CD14-positive monocyte (primary cell): ENCODE results near the gene ARL4D. TPM values are rescaled to one million over a fixed set of nuclear protein-coding genes. Genes with fewer than 3 reads are reported as not detected.
A peak's percentile ranks its signal among the peaks of the same experiment; 100 is the strongest.

ENCODE experiments used
- DNase-seq, 3 donors: peaks; one replicate each; pipeline ENCODE4 v3.0.0-alpha.2; 2011 to 2022
- H2AFZ ChIP-seq: 2 replicates; pipeline ENCODE4 v1.6.0; 2012; ENCODE audit warnings: mild to moderate bottlenecking, low read depth, low read length, inconsistent platforms; ENCODE audit not compliant: insufficient read depth, poor library complexity, severe bottlenecking
- H3K27ac ChIP-seq, 2 donors: 1 replicate in 1 of 2; 2 replicates in 1 of 2; pipeline ENCODE4 v1.5.1; 2012 to 2013; ENCODE audit warnings: low read length in 2 of 2, control low read depth in 1 of 2, inconsistent platforms in 1 of 2, low read depth in 1 of 2, mild to moderate bottlenecking in 1 of 2
- H3K27me3 ChIP-seq, 2 donors: one replicate each; pipeline versions ENCODE4 v1.6.0 to v1.6.1; 2011 to 2013; ENCODE audit warnings: low read length in 2 of 2; ENCODE audit not compliant: control insufficient read depth in 2 of 2, insufficient read depth in 2 of 2
- H3K36me3 ChIP-seq, 2 donors: replicated peaks in 1 of 2; 1 replicate in 1 of 2; 2 replicates in 1 of 2; pipeline versions ENCODE4 v1.5.1 to v1.6.1; 2012 to 2013; ENCODE audit warnings: low read length in 2 of 2, control low read depth in 1 of 2, inconsistent platforms in 1 of 2, mild to moderate bottlenecking in 1 of 2; ENCODE audit not compliant: insufficient read depth in 2 of 2, control insufficient read depth in 1 of 2
- H3K4me1 ChIP-seq, 2 donors: 1 replicate in 1 of 2; 2 replicates in 1 of 2; pipeline versions ENCODE4 v1.5.1 to v1.6.1; 2012 to 2013; ENCODE audit warnings: low read length in 2 of 2, control low read depth in 1 of 2, inconsistent platforms in 1 of 2, mild to moderate bottlenecking in 1 of 2, moderate library complexity in 1 of 2; ENCODE audit not compliant: insufficient read depth in 2 of 2, control insufficient read depth in 1 of 2
- H3K4me2 ChIP-seq: replicated peaks from 2 replicates; pipeline ENCODE3; 2012; ENCODE audit warnings: low read length, moderate library complexity, mild to moderate bottlenecking; ENCODE audit not compliant: poor library complexity, severe bottlenecking; ENCODE audit errors: extremely low read depth
- H3K4me3 ChIP-seq, 3 experiments: fragments of 200-600 bp in 1 of 3; sonication (generic) in 1 of 3; replicated peaks in 1 of 3; 1 replicate in 2 of 3; 2 replicates in 1 of 3; pipeline ENCODE4 v1.5.1; 2011 to 2013; ENCODE audit warnings: low read length in 3 of 3, mild to moderate bottlenecking in 3 of 3, control low read depth in 2 of 3, low read depth in 2 of 3, inconsistent platforms in 1 of 3, moderate library complexity in 1 of 3
- H3K79me2 ChIP-seq: 2 replicates; pipeline ENCODE4 v1.6.0; 2012; ENCODE audit warnings: mild to moderate bottlenecking, control low read depth, inconsistent platforms, low read length, moderate library complexity; ENCODE audit not compliant: insufficient read depth
- H3K9ac ChIP-seq: 2 replicates; pipeline ENCODE4 v1.6.0; 2017; ENCODE audit warnings: low read length, mild to moderate bottlenecking; ENCODE audit not compliant: insufficient read depth, poor library complexity, severe bottlenecking
- H3K9me3 ChIP-seq, 2 donors: replicated peaks in 1 of 2; 1 replicate in 1 of 2; 2 replicates in 1 of 2; pipeline versions ENCODE4 v1.5.1 to v1.6.1; 2012 to 2013; ENCODE audit warnings: low read length in 2 of 2, control low read depth in 1 of 2; ENCODE audit not compliant: control insufficient read depth in 1 of 2, insufficient read depth in 1 of 2
- H4K20me1 ChIP-seq: 2 replicates; pipeline ENCODE4 v1.6.0; 2012; ENCODE audit warnings: mild to moderate bottlenecking, low read length, control low read depth, moderate library complexity; ENCODE audit not compliant: insufficient read depth
- H3K27ac Mint-ChIP-seq, 7 donors: one replicate each; pipeline ENCODE4 v1.8.0; 2020; ENCODE audit warnings: mild to moderate bottlenecking in 7 of 7, mixed read lengths in 7 of 7, moderate library complexity in 6 of 7, inconsistent platforms in 2 of 7
- H3K27me3 Mint-ChIP-seq, 3 donors: one replicate each; pipeline ENCODE4 v1.8.0; 2021 to 2022; ENCODE audit warnings: low read depth in 3 of 3, mild to moderate bottlenecking in 3 of 3, mixed read lengths in 3 of 3, moderate library complexity in 3 of 3, inconsistent platforms in 1 of 3
- H3K36me3 Mint-ChIP-seq, 2 donors: one replicate each; pipeline ENCODE4 v1.8.0; 2020; ENCODE audit warnings: mixed read lengths in 2 of 2, inconsistent platforms in 1 of 2, mild to moderate bottlenecking in 1 of 2
- H3K4me1 Mint-ChIP-seq: one replicate; pipeline ENCODE4 v1.8.0; 2020; ENCODE audit warnings: mild to moderate bottlenecking, mixed read lengths
- H3K4me3 Mint-ChIP-seq, 2 donors: one replicate each; pipeline ENCODE4 v1.8.0; 2020; ENCODE audit warnings: mild to moderate bottlenecking in 2 of 2, mixed read lengths in 2 of 2, moderate library complexity in 1 of 2
- H3K9me3 Mint-ChIP-seq, 7 donors: one replicate each; pipeline ENCODE4 v1.8.0; 2020 to 2022; ENCODE audit warnings: mixed read lengths in 7 of 7, mild to moderate bottlenecking in 6 of 7, moderate library complexity in 6 of 7, inconsistent platforms in 2 of 7
- WGBS: methylation state at CpG from one replicate; pipeline ENCODE4 v1.1.5; 2013; ENCODE audit warnings: missing lambda C conversion rate; ENCODE audit not compliant: insufficient coverage; 5-methylcytosine and 5-hydroxymethylcytosine counted together
- intact Hi-C, 2 donors: fragments of 100-400 bp; cut with micrococcal nuclease; formaldehyde crosslinking; loops; one replicate each; pipeline versions ENCODE4 v1.15.0 to v1.15.1; 2023
- polyA plus RNA-seq, 3 donors: library from polyadenylated mRNA; depleted of rRNA in 1 of 3; unstranded in 2 of 3; stranded (reverse) in 1 of 3; fragments of 300-500 nt in 2 of 3; fragments of >200 nt in 1 of 3; fragmentation: Illumina TruSeq in 2 of 3; gene quantifications; 1 replicate in 2 of 3; 2 replicates in 1 of 3; pipeline ENCODE4 v1.2.3, GENCODE V29; 2012 to 2021
- TF ChIP-seq, protein P1 (sequence below): fragments of 200-600 bp; IDR thresholded peaks from one replicate; pipeline ENCODE4 v1.8.0; 2022; ENCODE audit warnings: antibody characterized with exemption, mild to moderate bottlenecking

Gene ARL4D
- polyA plus RNA-seq, 3 donors: 0.75 to 2.4 (median 1.7) TPM

DNA sequence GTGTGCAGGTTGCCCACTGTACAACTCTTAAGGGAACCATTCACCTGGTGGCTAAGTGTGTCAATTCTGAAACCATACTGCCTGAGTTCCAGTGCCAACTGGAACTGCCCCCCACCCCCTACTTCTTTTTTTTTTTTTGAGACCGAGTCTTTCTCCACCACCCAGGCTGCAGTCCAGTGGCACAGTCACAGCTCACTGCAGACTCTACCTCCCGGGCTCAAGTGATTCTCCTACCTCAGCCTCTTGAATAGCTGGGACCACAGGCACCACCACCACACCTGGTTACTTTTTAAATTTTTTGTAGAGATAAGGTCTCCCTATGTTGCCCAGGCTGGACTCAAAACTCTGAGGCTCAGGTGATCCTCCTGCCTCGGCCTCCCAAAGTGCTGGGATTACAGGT lies 44.6 kb downstream of the ARL4D start:
- intact Hi-C loops: no loop called here
- Histone ChIP-seq H3K27me3 (no peaks in the 10 kb centered on the region), H3K4me3 (no peak overlapping the region), H3K4me1 (no peaks in the 10 kb centered on the region), H3K36me3 (no peaks in the 10 kb centered on the region), H3K27ac (no peak overlapping the region), H3K4me2 (no peak overlapping the region), H4K20me1 (no peaks in the 10 kb centered on the region), H2AFZ (no peak overlapping the region), H3K9ac (no peak overlapping the region), H3K79me2 (no peaks in the 10 kb centered on the region), H3K9me3 (no peaks in the 10 kb centered on the region)
- Mint-ChIP-seq H3K4me3 (no peak overlapping the region), H3K9me3 (peaks cover 0 to 11% (median 0%) of the 10 kb centered on the region in 7 donors), H3K4me1 (no peaks in the 10 kb centered on the region), H3K27me3 (peaks cover 7 to 18% (median 12%) of the 10 kb centered on the region in 3 donors), H3K27ac (no peak overlapping the region), H3K36me3 (no peaks in the 10 kb centered on the region)
- no peak for DNase-seq
- 100% methylated on average over 1 of the region's 3 CpGs for WGBS
- TF ChIP-seq, protein P1, sequence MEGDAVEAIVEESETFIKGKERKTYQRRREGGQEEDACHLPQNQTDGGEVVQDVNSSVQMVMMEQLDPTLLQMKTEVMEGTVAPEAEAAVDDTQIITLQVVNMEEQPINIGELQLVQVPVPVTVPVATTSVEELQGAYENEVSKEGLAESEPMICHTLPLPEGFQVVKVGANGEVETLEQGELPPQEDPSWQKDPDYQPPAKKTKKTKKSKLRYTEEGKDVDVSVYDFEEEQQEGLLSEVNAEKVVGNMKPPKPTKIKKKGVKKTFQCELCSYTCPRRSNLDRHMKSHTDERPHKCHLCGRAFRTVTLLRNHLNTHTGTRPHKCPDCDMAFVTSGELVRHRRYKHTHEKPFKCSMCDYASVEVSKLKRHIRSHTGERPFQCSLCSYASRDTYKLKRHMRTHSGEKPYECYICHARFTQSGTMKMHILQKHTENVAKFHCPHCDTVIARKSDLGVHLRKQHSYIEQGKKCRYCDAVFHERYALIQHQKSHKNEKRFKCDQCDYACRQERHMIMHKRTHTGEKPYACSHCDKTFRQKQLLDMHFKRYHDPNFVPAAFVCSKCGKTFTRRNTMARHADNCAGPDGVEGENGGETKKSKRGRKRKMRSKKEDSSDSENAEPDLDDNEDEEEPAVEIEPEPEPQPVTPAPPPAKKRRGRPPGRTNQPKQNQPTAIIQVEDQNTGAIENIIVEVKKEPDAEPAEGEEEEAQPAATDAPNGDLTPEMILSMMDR: no peak

- Histone ChIP-seq H3K4me3 (no peak overlapping the region), H3K9ac (no peak overlapping the region), H3K9me3 (no peaks in the 10 kb centered on the region), H3K4me1 (no peaks in the 10 kb centered on the region), H2AFZ (peak overlapping the region; percentile 44), H3K79me2 (no peaks in the 10 kb centered on the region), H3K27ac (no peak overlapping the region), H4K20me1 (no peaks in the 10 kb centered on the region), H3K4me2 (no peak overlapping the region), H3K27me3 (no peaks in the 10 kb centered on the region), H3K36me3 (no peaks in the 10 kb centered on the region)
- intact Hi-C loops: no loop called here
- H3K27me3 Mint-ChIP-seq: peaks cover 7 to 21% (median 16%) of the 10 kb centered on the region in 3 donors
- 94% methylated on average over 3 of the region's 8 CpGs for WGBS
- no peaks in the 10 kb centered on the region for H3K4me1 Mint-ChIP-seq
- peak overlapping the region in 1 of 7 donors; percentile 58 for H3K27ac Mint-ChIP-seq
- no peaks in the 10 kb centered on the region for H3K36me3 Mint-ChIP-seq
- no peak for DNase-seq
- peaks cover 0 to 12% (median 0%) of the 10 kb centered on the region in 7 donors for H3K9me3 Mint-ChIP-seq
- H3K4me3 Mint-ChIP-seq: no peak overlapping the region
- TF ChIP-seq, protein P1: no peak
Measured at GRCh38 chr17:43444223-43445008, 45.6 kb downstream of the ARL4D start.
